Ovary (tissue), 3 donors: Measurements from ENCODE around the gene CCNO.

Experiments used
- POLR2A ChIP-seq: fragments of 450-650 bp; IDR thresholded peaks from one replicate; pipeline ENCODE4 v1.6.1; 2017; ENCODE audit warnings: antibody characterized with exemption, mild to moderate bottlenecking, moderate library complexity
- TF ChIP-seq, protein P1 (sequence below), 3 donors: fragments of 450-650 bp in 2 of 3; fragments of 200-600 bp in 1 of 3; IDR thresholded peaks; one replicate each; pipeline versions ENCODE4 v1.5.1 to v1.8.0; 2016 to 2022; ENCODE audit warnings: antibody characterized with exemption in 3 of 3, mild to moderate bottlenecking in 1 of 3
- donor health status: DM: no; HTN: no; CAD: no.

DNA sequence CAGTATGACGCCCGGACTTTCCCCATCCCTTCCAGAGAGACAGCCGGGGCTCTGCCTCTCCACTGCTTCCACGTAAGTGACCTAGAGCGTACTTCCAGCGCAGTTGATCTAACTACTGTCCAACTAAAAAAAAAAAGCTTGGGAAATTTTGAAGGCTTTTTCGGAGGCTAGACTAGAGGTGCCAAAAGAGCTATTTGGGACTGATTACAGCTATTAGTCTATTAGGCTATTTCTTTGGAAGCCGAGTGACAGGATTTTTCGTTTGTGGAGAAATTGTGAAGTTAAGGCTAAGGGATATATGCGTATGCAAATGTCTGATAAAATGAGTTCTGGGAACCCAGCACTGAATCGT lies 1.5 kb downstream of the CCNO start:
- TF ChIP-seq, protein P1, sequence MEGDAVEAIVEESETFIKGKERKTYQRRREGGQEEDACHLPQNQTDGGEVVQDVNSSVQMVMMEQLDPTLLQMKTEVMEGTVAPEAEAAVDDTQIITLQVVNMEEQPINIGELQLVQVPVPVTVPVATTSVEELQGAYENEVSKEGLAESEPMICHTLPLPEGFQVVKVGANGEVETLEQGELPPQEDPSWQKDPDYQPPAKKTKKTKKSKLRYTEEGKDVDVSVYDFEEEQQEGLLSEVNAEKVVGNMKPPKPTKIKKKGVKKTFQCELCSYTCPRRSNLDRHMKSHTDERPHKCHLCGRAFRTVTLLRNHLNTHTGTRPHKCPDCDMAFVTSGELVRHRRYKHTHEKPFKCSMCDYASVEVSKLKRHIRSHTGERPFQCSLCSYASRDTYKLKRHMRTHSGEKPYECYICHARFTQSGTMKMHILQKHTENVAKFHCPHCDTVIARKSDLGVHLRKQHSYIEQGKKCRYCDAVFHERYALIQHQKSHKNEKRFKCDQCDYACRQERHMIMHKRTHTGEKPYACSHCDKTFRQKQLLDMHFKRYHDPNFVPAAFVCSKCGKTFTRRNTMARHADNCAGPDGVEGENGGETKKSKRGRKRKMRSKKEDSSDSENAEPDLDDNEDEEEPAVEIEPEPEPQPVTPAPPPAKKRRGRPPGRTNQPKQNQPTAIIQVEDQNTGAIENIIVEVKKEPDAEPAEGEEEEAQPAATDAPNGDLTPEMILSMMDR (IDR thresholded peaks at IDR 0.05): no peak
- no peak for TF ChIP-seq POLR2A
